Suprapubic skin (tissue), 4 donors: ENCODE data around the gene MTMR3. TPM values are rescaled to one million over a fixed set of nuclear protein-coding genes. Genes with fewer than 3 reads are reported as not detected.

Source experiments
- DNase-seq, 2 donors: peaks; one replicate each; pipeline ENCODE4 v3.0.0-alpha.2; 2019; ENCODE audit warnings: low spot score in 2 of 2
- H3K27ac ChIP-seq: fragments of 200-600 bp; sonication (generic); one replicate; pipeline ENCODE4 v1.5.1; 2019
- H3K27me3 ChIP-seq: fragments of 200-600 bp; sonication (generic); one replicate; pipeline ENCODE4 v1.5.1; 2019
- H3K36me3 ChIP-seq: fragments of 200-600 bp; sonication (generic); one replicate; pipeline ENCODE4 v1.5.1; 2019
- H3K4me1 ChIP-seq: fragments of 200-600 bp; sonication (generic); one replicate; pipeline ENCODE4 v1.5.1; 2019
- H3K4me3 ChIP-seq: fragments of 200-600 bp; sonication (generic); one replicate; pipeline ENCODE4 v1.5.1; 2019; ENCODE audit warnings: mild to moderate bottlenecking
- H3K9me3 ChIP-seq: fragments of 200-600 bp; sonication (generic); one replicate; pipeline ENCODE4 v1.5.1; 2019
- EP300 ChIP-seq: sonication (generic); formaldehyde crosslinking; IDR thresholded peaks from one replicate; pipeline ENCODE4 v1.6.1; 2017; ENCODE audit warnings: antibody characterized with exemption
- POLR2A ChIP-seq, 2 donors: fragments of 450-650 bp; IDR thresholded peaks; one replicate each; pipeline ENCODE4 v1.6.1; 2017; ENCODE audit warnings: antibody characterized with exemption in 2 of 2, mild to moderate bottlenecking in 2 of 2, moderate library complexity in 2 of 2
- POLR2AphosphoS5 ChIP-seq, 3 donors: sonication (generic); formaldehyde crosslinking; IDR thresholded peaks; one replicate each; pipeline ENCODE4 v1.6.1; 2017; ENCODE audit warnings: antibody characterized with exemption in 3 of 3
- WGBS: methylation state at CpG from one replicate; pipeline ENCODE4 v1.1.5; 2018; 5-methylcytosine and 5-hydroxymethylcytosine counted together
- total RNA-seq, 4 donors: library from RNA; depleted of rRNA; stranded (reverse); fragments of >200 nt; gene quantifications; one replicate each; pipeline ENCODE4 v1.1.0, GENCODE V29; 2016
- TF ChIP-seq, protein P1 (sequence below), 2 donors: fragments of 200-600 bp in 1 of 2; fragments of 450-650 bp in 1 of 2; sonication (generic) in 1 of 2; IDR thresholded peaks; one replicate each; pipeline ENCODE4 v1.5.1; 2016 to 2019; ENCODE audit warnings: antibody characterized with exemption in 2 of 2, mild to moderate bottlenecking in 1 of 2, moderate library complexity in 1 of 2

Gene MTMR3
- total RNA-seq, 4 donors from 2014 or later: 57.8 to 136 (median 66.0) TPM

- TF ChIP-seq POLR2A (IDR thresholded peaks at IDR 0.05): no peak
- no peak for TF ChIP-seq EP300
- TF ChIP-seq, protein P1, sequence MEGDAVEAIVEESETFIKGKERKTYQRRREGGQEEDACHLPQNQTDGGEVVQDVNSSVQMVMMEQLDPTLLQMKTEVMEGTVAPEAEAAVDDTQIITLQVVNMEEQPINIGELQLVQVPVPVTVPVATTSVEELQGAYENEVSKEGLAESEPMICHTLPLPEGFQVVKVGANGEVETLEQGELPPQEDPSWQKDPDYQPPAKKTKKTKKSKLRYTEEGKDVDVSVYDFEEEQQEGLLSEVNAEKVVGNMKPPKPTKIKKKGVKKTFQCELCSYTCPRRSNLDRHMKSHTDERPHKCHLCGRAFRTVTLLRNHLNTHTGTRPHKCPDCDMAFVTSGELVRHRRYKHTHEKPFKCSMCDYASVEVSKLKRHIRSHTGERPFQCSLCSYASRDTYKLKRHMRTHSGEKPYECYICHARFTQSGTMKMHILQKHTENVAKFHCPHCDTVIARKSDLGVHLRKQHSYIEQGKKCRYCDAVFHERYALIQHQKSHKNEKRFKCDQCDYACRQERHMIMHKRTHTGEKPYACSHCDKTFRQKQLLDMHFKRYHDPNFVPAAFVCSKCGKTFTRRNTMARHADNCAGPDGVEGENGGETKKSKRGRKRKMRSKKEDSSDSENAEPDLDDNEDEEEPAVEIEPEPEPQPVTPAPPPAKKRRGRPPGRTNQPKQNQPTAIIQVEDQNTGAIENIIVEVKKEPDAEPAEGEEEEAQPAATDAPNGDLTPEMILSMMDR (IDR thresholded peaks at IDR 0.05): no peak
- TF ChIP-seq POLR2AphosphoS5 (IDR thresholded peaks at IDR 0.05): no peak
- Histone ChIP-seq H3K36me3 (no peaks in the 10 kb centered on the region), H3K4me3 (no peak overlapping the region), H3K27ac (no peak overlapping the region), H3K9me3 (no peaks in the 10 kb centered on the region), H3K4me1 (peaks cover 31% of the 10 kb centered on the region), H3K27me3 (no peaks in the 10 kb centered on the region)
- 42% methylated on average over 4 of the region's 4 CpGs for WGBS
- DNase-seq: no peak
Observed at GRCh38 chr22:29947410-29948384, 64.7 kb downstream of the MTMR3 start.

DNA sequence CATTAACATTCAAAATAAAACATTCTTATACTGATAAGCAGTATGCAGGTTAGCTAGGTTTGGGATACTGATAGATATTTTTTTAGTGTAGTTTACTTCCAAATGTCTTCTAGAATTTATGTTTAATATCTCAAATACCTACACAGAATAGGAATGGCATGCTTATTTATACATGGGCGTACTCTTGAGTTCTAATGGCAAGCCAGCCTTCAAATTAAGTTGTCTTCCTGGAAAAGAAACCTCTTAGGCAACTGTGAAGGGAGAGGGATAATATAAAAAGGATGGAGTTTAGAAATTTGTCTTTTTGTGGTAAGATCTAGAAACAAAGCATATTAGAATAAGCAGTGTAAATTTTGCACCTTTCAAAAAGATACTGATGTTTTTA, 65.4 kb downstream of the MTMR3 start:
- Histone ChIP-seq H3K4me1 (peaks cover 31% of the 10 kb centered on the region), H3K27ac (no peak overlapping the region), H3K27me3 (no peaks in the 10 kb centered on the region), H3K36me3 (no peaks in the 10 kb centered on the region), H3K9me3 (no peaks in the 10 kb centered on the region), H3K4me3 (no peak overlapping the region)
- WGBS: 49% methylated on average over 1 of the region's 1 CpG
- no peak for TF ChIP-seq EP300
- no peak for TF ChIP-seq POLR2AphosphoS5 (IDR thresholded peaks at IDR 0.05)
- TF ChIP-seq, protein P1 (IDR thresholded peaks at IDR 0.05): no peak
- TF ChIP-seq POLR2A (IDR thresholded peaks at IDR 0.05): no peak
- no peak for DNase-seq

DNA sequence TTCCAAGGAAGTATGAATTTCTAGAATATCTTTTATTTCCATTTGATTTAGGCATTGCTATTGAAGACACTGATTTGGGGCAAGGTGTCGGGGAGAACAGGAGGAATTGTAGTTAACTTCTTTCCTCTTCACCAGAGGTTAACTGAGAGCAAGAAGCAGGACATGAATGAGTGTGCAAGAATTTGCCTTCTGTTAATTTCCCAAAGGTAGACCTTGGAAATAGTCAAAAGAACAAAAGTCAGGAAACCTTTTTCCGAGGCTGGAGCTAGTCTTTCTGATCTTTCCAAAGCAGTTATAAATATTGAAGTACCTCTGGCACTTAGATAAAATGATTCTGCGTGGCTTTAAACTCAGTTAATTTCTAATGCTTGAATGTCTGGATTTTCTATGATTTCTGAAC, 66.9 kb downstream of the MTMR3 start:
- Histone ChIP-seq H3K4me3 (no peak overlapping the region), H3K9me3 (no peaks in the 10 kb centered on the region), H3K27me3 (no peaks in the 10 kb centered on the region), H3K4me1 (peaks cover 31% of the 10 kb centered on the region), H3K36me3 (no peaks in the 10 kb centered on the region), H3K27ac (no peak overlapping the region)
- 89% methylated on average over 3 of the region's 3 CpGs for WGBS
- no peak for DNase-seq
- TF ChIP-seq, protein P1 (IDR thresholded peaks at IDR 0.05): no peak
- no peak for TF ChIP-seq EP300
- no peak for TF ChIP-seq POLR2AphosphoS5 (IDR thresholded peaks at IDR 0.05)
- TF ChIP-seq POLR2A (IDR thresholded peaks at IDR 0.05): no peak

GRCh38 chr22:29951791-29952413, 68.9 kb downstream of the MTMR3 start:
- no peak for DNase-seq
- Histone ChIP-seq H3K4me3 (no peak overlapping the region), H3K27ac (no peak overlapping the region), H3K36me3 (no peaks in the 10 kb centered on the region), H3K9me3 (no peaks in the 10 kb centered on the region), H3K4me1 (peaks cover 28% of the 10 kb centered on the region), H3K27me3 (no peaks in the 10 kb centered on the region)
- 65% methylated on average over 8 of the region's 8 CpGs for WGBS
- no peak for TF ChIP-seq POLR2AphosphoS5 (IDR thresholded peaks at IDR 0.05)
- TF ChIP-seq EP300: no peak
- TF ChIP-seq, protein P1 (IDR thresholded peaks at IDR 0.05): no peak
- TF ChIP-seq POLR2A (IDR thresholded peaks at IDR 0.05): no peak
